ENCODE data around the gene MITF. TPM values are rescaled to one million over a fixed set of nuclear protein-coding genes. Genes with fewer than 3 reads are reported as not detected.

MITF gene
- total and polyA plus RNA-seq, 12 donors, result 15.1 to 101 (median 81.7) TPM

GRCh38 chr3:69699183-69699582, 40.1 kb upstream of the MITF start:
- no peaks in the 10 kb centered on the region for H3K4me1 ChIP-seq
- intact Hi-C loops (cut with DNase I), result loop anchor here in 4 of 10 donors (1.0 to 10.0 kb wide), 6 partner anchors 10 to 248 kb away; partner anchors contain the start of gene MITF (in 1 of the 4)
- H3K27me3 ChIP-seq, result no peaks in the 10 kb centered on the region
- H3K36me3 ChIP-seq, result no peaks in the 10 kb centered on the region
- 90 to 96% methylated on average over 1 of the region's 1 CpG for WGBS, 2 donors
- no peak overlapping the region for H3K27ac ChIP-seq
- no peak for TF ChIP-seq CTCF (IDR thresholded peaks at IDR 0.05)
- H3K4me3 ChIP-seq, result no peak overlapping the region
- no peak for ATAC-seq
- no peak for DNase-seq
- peaks cover 0 to 23% (median 5%) of the 10 kb centered on the region in 11 donors for H3K9me3 ChIP-seq

- Histone ChIP-seq H3K27ac (no peak overlapping the region), H3K36me3 (no peaks in the 10 kb centered on the region), H3K4me1 (peaks cover 0 to 4% (median 0%) of the 10 kb centered on the region in 9 donors), H3K4me3 (no peak overlapping the region), H3K27me3 (no peaks in the 10 kb centered on the region), H3K9me3 (peaks cover 0 to 23% (median 5%) of the 10 kb centered on the region in 11 donors)
- 88 to 98% methylated on average over 1 of the region's 1 CpG for WGBS, 2 donors
- DNase-seq (no peak), ATAC-seq (no peak)
- intact Hi-C loops (cut with DNase I), result no loop called here
- TF ChIP-seq CTCF (IDR thresholded peaks at IDR 0.05), result no peak
Measured at GRCh38 chr3:69700949-69701348, 38.3 kb upstream of the MITF start.

- Histone ChIP-seq H3K27me3 (no peaks in the 10 kb centered on the region), H3K9me3 (no peaks in the 10 kb centered on the region), H3K36me3 (no peaks in the 10 kb centered on the region), H3K4me1 (peaks cover 0 to 11% (median 3%) of the 10 kb centered on the region in 9 donors), H3K4me3 (no peak overlapping the region), H3K27ac (no peak overlapping the region)
- ATAC-seq (peak in 1 of 8 donors; percentile 60), DNase-seq (no peak)
- TF ChIP-seq CTCF (IDR thresholded peaks at IDR 0.05), result no peak
- intact Hi-C loops (cut with DNase I), result no loop called here
- WGBS, 2 donors, result 51 to 62% methylated on average over 4 of the region's 4 CpGs
Measured at GRCh38 chr3:69710153-69710977, 28.9 kb upstream of the MITF start.

- 58 to 69% methylated on average over 5 of the region's 5 CpGs for WGBS, 2 donors
- peaks cover 0 to 22% (median 4%) of the 10 kb centered on the region in 9 donors for H3K4me1 ChIP-seq
- H3K4me3 ChIP-seq, result no peak overlapping the region
- intact Hi-C loops (cut with DNase I), result no loop called here
- no peaks in the 10 kb centered on the region for H3K36me3 ChIP-seq
- H3K27me3 ChIP-seq, result no peaks in the 10 kb centered on the region
- H3K9me3 ChIP-seq, result no peaks in the 10 kb centered on the region
- no peak for DNase-seq
- TF ChIP-seq CTCF (IDR thresholded peaks at IDR 0.05), result no peak
- peak in 3 of 8 donors; percentile 9 to 61 (median 33) for ATAC-seq
- no peak overlapping the region for H3K27ac ChIP-seq
Measured at GRCh38 chr3:69712269-69712668, 27.0 kb upstream of the MITF start.
